ENCODE results near the gene AFG3L2.
"Not testable (repeated sequence)": the region's sequence is repeated elsewhere in the genome, so short reads cannot be mapped to it uniquely, and the experiment has no call there.

The AFG3L2 gene

GRCh38 chr18:12376754-12377555, at the start of gene AFG3L2:
Gene AFG3L2 (minus strand): TSS chr18:12377227. CDS start chr18:12377082, 145 bp downstream.
- DNase-seq, result peak; percentile 100

DNA sequence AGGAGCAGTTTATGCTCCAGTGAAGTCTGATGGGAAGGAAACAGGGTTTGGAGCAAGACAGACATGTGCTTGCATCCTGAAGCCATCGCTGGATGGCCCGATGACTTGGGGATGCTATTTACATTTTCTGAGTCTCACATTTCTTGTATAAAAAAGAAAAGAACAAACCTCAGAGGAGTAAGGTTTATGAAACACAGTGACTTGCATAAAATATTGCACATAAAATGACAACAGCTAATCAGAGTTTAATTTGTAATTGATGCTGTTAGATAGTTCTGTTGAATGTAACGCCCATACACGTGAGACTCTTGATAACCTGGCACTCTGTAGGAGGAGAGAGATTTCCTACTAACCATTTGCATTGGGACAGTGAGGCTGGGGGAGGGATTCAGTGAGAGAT, 47.2 kb upstream of the AFG3L2 start:
- no peak for DNase-seq

- no peak for DNase-seq
These were observed 46.8 kb upstream of the AFG3L2 start for GRCh38 chr18:12423820-12424219.

DNA sequence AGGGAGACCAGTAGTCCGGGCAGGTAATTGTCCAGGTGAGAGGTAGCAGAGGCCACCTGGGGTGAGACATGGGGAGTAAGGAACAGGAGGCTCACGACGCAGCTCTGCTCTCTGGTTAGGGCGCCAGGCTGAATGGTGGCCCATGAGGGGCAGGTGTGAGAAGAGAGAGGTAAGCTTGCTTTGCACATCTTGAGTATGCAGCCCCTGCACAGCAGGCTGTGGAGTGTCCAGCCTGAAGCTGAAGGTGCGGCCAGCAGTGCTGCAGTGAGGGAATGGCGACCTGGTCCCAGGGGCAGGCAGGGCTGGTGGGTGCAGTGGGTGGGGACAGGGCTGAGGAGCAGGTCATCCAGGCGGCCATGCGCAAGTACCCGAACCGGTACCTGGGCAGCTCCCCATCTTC, 46.4 kb upstream of the AFG3L2 start:
- DNase-seq, result no peak

DNA sequence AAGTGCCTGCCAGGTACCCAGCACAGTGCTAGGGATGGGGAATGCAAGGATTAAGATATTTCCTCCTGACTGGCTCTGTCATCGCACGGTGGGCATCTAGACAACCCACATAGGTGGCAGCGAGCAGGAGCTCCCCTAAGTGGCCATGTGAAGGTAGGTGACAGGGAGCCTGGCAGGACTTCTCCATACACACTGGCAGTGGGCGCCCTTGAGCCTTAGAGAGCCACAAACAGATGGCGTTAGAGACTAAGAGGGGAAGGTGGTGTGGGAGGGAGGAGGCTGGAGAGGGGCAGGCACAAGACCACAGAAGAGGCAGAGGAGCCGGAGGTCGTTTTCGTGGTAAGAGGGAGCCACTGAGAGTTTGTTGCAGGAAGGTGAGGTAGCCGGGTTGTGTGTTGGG, 45.9 kb upstream of the AFG3L2 start:
- DNase-seq, result no peak

DNA sequence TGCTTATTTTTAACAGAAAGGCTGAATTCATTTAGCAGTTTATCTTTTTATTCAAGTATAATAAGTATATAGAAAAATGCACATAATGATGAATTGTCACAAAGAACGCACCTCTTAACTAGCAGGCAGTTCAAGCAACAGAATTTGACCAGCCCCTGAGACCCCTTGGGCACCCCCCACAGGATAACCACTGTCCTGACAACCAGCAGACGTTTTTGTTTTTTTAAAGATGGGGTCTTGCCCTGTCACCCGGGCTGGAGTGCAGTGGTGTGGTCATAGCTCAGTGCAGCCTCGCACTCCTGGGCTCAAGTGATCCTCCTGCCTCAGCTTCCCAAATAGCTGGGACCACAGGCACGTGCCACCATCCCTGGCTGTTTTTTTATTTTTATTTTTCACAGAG, 44.7 kb upstream of the AFG3L2 start:
- DNase-seq, result no peak

DNA sequence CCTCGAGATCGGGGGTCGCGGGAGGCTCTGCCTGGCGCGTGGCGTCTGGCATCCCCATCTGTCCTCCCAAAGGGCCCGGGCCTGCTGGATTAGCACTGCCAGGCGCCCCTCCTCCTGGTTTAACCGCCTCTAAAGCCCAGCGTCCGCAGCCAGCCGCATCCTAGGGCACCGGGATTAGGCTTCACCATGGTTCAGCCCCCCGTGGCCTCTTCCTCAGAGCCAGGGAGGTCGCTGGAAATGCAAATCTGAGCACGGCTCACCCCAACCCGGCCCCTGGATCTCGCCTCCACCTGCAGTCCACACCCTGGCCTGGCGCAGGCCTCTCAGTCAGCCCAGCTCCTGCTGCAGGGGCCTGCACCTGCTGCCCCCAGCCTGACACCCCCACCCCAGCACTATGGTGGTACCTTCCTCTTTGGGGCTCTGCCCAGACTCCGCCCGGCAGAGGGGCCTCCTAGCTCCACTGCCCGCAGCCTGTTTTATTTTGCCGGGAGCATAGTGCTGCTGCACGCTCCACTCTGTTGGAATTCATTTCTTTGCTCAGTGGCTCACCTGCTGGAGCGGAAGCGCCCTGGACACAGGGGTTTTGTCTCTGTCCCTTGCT, 43.9 kb upstream of the AFG3L2 start:
- DNase-seq, result no peak

GRCh38 chr18:12417687-12418086, 40.7 kb upstream of the AFG3L2 start:
- no peak for DNase-seq

DNA sequence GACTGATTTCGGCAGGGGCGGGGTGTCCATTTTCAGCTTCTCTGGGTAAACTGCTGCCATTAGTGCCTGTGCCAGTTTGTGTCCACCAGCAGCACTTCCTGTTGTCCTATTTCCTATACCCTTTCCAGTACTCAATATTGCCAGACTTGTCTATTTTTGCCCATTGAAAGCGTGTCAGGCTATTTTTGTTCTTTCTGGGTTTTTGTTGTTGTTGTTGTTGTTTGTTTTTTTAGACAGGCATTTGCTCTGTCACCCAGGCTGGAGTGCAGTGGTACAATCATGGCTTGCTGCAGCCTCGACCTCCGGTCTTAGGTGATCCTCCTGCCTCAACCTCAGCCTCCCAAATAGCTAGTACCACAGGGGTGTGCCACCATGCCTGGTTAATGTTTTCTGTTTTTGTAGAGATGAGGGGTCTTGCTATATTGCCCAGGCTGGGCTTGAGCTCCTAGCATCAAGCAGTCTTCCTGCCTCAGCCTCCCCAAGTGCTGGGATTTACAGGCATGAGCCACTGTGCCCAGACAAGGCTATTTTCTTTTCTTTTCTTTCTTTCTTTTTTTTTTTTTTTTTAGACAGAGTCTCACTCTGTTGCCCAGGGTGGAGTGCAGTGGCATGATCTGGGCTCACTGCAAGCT, 39.2 kb upstream of the AFG3L2 start:
- no peak for DNase-seq

DNA sequence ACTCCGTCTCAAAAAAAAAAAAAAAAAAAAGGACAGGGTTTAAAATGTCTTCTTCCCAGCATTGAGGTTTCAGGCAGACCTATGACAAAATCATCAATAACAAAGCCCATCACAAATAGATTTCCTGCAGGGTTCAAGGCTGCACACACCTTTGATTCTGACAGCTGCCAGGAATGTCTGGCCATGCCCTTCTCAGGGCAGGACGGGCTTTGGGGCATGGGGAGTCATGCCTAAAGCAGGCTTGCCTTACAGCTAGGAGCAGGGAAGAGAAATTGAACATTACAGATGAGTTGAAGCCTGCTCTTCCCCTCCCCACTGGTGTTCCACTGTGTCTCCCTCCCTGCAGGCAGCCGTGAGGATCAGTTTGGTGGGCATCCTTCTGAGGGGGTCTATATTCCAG, 34.4 kb upstream of the AFG3L2 start:
- no peak for DNase-seq

DNA sequence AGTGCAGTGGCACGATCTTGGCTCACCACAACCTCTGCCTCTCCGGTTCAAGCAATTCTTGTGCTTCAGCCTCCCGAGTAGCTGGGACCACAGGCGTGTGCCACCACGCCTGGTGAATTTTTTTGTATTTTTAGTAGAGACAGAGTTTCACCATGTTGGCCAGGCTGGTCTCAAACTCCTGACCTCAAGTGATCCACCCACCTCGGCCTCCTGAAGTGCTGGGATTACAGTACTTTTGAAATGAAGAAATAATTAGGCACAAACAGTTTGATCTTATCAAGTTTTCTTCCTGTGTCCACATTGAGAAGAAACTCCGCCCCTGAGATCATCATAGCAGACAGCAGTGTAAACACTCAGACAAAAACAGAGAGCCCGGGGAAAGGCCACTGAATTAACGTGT, 33.7 kb upstream of the AFG3L2 start:
- DNase-seq, result not testable (repeated sequence)

DNA sequence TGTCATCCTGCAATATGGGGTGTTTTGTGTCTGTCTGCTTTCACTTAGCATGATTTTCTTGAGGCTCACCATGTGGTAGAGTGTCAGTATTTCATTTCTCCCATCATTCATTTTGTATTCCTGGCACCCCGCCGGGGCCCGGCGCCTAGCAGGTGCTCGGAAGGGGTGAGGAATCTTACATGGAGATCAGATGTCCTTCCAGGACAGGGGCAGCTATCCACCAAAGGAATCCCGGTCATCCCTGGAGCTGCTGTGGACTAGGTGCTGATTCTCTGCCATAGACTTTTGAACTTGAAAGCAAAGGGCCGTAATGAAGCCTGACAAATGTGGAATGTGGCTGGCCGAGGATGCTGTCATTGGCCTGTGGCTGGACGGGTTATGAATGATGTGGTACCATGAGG, 33.1 kb upstream of the AFG3L2 start:
- DNase-seq, result no peak

- no peak for DNase-seq
These were observed 32.4 kb upstream of the AFG3L2 start for GRCh38 chr18:12409469-12409868.

DNA sequence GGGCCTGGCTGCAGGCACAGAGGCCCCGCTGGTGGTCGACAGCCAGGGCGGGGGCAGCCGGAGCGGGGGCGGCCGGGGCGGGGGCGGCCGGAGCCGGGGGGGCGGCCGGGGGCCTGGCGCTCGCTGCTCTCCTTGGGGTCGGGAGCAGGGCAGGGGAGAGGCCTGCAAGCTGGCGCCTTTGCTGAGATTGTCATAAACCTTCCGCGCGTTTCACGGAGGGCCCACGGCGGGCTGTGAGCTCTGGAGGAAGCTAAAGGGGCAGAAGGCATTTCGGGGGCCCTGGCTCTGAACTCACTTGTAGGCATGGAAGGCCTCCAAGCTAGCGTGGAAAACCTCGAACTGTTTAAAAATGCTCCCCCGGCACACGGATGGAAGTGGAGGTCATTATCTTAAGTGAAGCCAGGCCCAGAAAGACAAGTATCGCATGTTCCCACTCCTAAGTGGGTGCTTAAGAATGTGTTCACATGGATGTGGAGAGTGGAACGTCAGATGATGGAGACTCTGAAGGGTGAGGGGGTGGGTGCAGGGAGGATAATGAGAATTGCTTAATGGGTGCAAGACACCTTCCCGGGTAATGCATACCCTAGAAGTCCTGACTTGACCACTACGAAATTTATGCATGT, 31.3 kb upstream of the AFG3L2 start:
- no peak for DNase-seq

DNA sequence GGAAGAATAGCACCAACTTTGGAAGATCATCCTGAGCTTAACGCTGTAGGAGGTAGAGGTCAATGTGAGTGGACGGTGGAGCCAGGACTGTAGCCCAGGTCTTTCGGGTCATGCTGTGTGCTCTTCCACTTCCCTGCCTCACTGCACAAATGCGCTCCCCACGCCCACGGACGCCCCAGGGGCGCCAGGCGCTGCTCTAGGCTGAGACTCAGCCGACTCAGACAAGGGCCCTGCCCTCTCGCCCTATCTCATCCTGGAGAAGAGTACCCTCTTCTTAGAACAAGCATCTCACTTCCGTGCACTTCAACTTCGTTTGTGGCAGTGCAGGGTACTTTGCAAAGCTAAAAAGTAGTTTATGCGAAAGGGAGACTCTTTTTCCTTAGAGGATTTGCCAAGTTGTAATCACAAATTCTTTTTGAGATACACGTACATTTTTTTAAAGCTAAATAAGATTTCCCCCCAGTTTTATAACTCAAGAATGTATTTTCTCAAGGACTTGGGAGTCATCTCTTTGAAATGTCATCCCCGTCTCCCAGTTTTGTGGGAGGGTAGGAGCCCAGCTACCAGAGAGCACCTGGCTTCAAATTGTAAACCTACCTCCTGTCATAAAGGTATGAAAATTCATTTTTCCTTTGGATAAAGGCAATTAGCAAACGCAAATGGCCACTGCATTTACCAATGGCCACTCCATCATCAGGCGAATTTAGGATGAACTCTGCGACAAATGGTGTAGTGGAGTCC, 29.5 kb upstream of the AFG3L2 start:
- DNase-seq, result no peak

DNA sequence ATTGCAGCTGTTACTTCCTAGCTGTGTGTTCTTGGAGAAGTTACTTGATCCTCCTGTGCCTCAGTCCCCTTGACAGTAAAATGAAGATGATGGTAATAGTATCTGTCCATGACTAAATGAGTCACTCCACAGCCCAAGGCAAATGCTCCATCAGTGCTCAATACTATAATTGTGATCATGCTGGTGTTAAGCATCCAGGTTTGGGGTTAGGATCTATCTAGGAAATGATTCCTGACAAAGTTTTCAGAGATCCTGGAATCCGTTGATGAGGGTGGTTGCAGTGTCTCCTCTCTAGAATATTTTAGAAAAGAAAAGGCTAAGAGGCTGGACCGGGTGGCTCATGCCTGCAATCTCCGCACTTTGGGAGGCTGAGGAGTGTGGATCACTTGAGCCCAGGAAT, 28.0 kb upstream of the AFG3L2 start:
- DNase-seq, result no peak

DNA sequence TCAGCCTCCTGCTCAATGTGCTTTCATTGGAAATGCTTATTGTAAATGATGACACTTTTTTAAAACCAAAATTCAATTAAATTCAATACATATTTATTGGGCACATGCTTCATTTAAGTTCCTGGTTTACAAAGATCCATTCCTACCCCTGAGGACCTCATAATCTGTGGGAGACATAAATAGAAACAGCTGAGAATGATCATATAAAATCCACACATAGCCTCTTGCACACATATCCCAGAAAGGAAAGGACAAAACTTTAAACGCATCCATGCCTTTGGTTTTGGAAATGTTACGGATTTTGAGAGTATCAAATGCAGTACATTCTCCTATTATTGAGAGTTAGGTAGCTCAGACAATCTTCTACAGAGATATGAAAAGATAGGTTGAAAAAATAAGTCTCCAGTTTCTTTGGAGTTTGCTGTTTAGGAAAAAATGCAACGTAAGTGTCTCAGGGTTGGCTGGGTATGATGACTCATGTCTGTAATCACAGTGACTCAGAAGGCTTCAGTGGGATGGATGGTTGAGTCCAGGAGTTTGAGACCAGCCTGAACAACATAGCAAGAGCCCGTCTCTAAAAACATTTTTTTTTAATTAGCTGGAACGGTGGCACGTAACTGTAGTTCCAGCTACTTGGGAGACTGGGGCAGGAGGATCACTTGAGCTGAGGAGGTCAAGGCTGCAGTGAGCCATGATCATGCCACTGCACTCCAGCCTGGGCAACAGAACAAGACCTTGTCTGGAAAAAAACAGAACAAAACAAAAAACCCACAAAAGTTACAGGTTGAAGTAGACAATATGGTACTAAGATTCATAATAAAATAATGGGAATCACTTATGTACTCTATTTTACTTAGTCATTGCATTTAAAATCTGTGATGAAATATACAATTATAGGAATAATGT, 26.8 kb upstream of the AFG3L2 start:
- DNase-seq, result no peak

GRCh38 chr18:12401881-12402280, 24.9 kb upstream of the AFG3L2 start:
- no peak for DNase-seq

GRCh38 chr18:12399231-12399630, 22.2 kb upstream of the AFG3L2 start:
- no peak for DNase-seq

GRCh38 chr18:12398625-12399024, 21.6 kb upstream of the AFG3L2 start:
- DNase-seq, result no peak

- no peak for DNase-seq
These were observed 20.8 kb upstream of the AFG3L2 start for GRCh38 chr18:12397793-12398192.

- no peak for DNase-seq
These were observed 20.2 kb upstream of the AFG3L2 start for GRCh38 chr18:12397254-12397653.

Data from CD4-positive, alpha-beta T cell treated with Interleukin-15 for 1 hour (primary cell).